GM18951 (cell line): ENCODE data around the gene FAM81B.

Experiments
- POLR2A ChIP-seq: IDR thresholded peaks from 4 replicates; pipeline ENCODE4 v1.6.1; 2011; ENCODE audit warnings: mild to moderate bottlenecking; ENCODE audit not compliant: insufficient read length, insufficient read depth; ENCODE audit errors: extremely low read depth
- in situ Hi-C: fragments of 300-500 bp; cut with MboI; formaldehyde crosslinking; loops from one replicate; pipeline ENCODE4 v1.12.0; 2022; ENCODE audit warnings: low sequenced_read_pairs, mixed read lengths, inconsistent platforms; ENCODE audit not compliant: unreplicated experiment

The FAM81B gene

GRCh38 chr5:95422838-95423237 lies 31.7 kb downstream of the FAM81B start:
- in situ Hi-C loops = no loop called here

GRCh38 chr5:95424016-95424415 lies 32.9 kb downstream of the FAM81B start:
- TF ChIP-seq POLR2A = no peak
- in situ Hi-C loops = no loop called here

More at GRCh38 chr5:95422838-95423237, 31.7 kb downstream of the FAM81B start:
- TF ChIP-seq POLR2A = no peak

- in situ Hi-C loops = no loop called here
- no peak for TF ChIP-seq POLR2A
Measured at GRCh38 chr5:95424526-95424925, 33.4 kb downstream of the FAM81B start.

- TF ChIP-seq POLR2A = no peak
- in situ Hi-C loops = no loop called here
Measured at GRCh38 chr5:95426227-95426626, 35.1 kb downstream of the FAM81B start.

- no peak for TF ChIP-seq POLR2A
- in situ Hi-C loops = no loop called here
Measured at GRCh38 chr5:95432779-95433178, 41.6 kb downstream of the FAM81B start.

GRCh38 chr5:95439801-95440493 lies 48.8 kb downstream of the FAM81B start:
- in situ Hi-C loops = no loop called here

GRCh38 chr5:95440825-95441224 lies 49.7 kb downstream of the FAM81B start:
- TF ChIP-seq POLR2A = no peak
- in situ Hi-C loops = no loop called here

More at GRCh38 chr5:95439801-95440493, 48.8 kb downstream of the FAM81B start:
- no peak for TF ChIP-seq POLR2A

GRCh38 chr5:95441636-95442035 lies 50.5 kb downstream of the FAM81B start:
- in situ Hi-C loops = no loop called here

GRCh38 chr5:95445442-95445841 lies 54.3 kb downstream of the FAM81B start:
- no peak for TF ChIP-seq POLR2A
- in situ Hi-C loops = no loop called here

More at GRCh38 chr5:95441636-95442035, 50.5 kb downstream of the FAM81B start:
- TF ChIP-seq POLR2A = no peak

- in situ Hi-C loops = no loop called here
- no peak for TF ChIP-seq POLR2A
Measured at GRCh38 chr5:95445995-95446394, 54.8 kb downstream of the FAM81B start.

- TF ChIP-seq POLR2A = no peak
- in situ Hi-C loops = no loop called here
Measured at GRCh38 chr5:95446560-95447221, 55.5 kb downstream of the FAM81B start.

GRCh38 chr5:95447961-95448360 lies 56.8 kb downstream of the FAM81B start:
- in situ Hi-C loops = no loop called here
- no peak for TF ChIP-seq POLR2A

GRCh38 chr5:95448789-95449188 lies 57.6 kb downstream of the FAM81B start:
- in situ Hi-C loops = no loop called here
- no peak for TF ChIP-seq POLR2A

- TF ChIP-seq POLR2A = no peak
- in situ Hi-C loops = no loop called here
Measured at GRCh38 chr5:95449460-95449859, 58.3 kb downstream of the FAM81B start.
